SK-N-SH (cell line): ENCODE data around the gene KIF13A. TPM values are rescaled to one million over a fixed set of nuclear protein-coding genes. Genes with fewer than 3 reads are reported as not detected.

ENCODE experiments used
- CTCF ChIA-PET: fragments of 300-600, 350-600 bp; formaldehyde crosslinking; extraction: SDS; loops from one replicate; lab custom pipeline; 2021; lab: Yijun Ruan, JAX
- POLR2A ChIA-PET: fragments of 350-600 bp; sonication (Branson Sonifier 250); formaldehyde crosslinking; extraction: SDS; loops from one replicate; lab custom pipeline; 2020; ENCODE audit warnings: antibody characterized with exemption, inconsistent platforms; lab: Yijun Ruan, JAX
- DNase-seq: peaks from one replicate; pipeline ENCODE4 v3.0.0; 2012
- H2AFZ ChIP-seq: fragments of 200-600 bp; sonication (generic); 2 replicates; pipeline ENCODE4 v1.8.1; 2016; ENCODE audit warnings: antibody characterized with exemption, mild to moderate bottlenecking, low read depth
- H3F3A ChIP-seq: fragments of 200-600 bp; sonication (generic); replicated peaks from 2 replicates; pipeline ENCODE3; 2016; ENCODE audit warnings: antibody characterized with exemption, mild to moderate bottlenecking; ENCODE audit not compliant: insufficient read depth
- H3K27ac ChIP-seq, 2 experiments: fragments of 200-500 bp in 1 of 2; fragments of 200-600 bp in 1 of 2; sonication (Bioruptor generic) in 1 of 2; sonication (generic), shearing (Covaris generic) in 1 of 2; 2 replicates each; pipeline versions ENCODE4 v1.5.1 to v1.6.1; 2014 to 2016; ENCODE audit warnings: low read depth in 2 of 2, inconsistent platforms in 1 of 2, low read length in 1 of 2, mild to moderate bottlenecking in 1 of 2, mixed read lengths in 1 of 2
- H3K27me3 ChIP-seq: fragments of 200-600 bp; sonication (generic), shearing (Covaris generic); 2 replicates; pipeline ENCODE4 v1.6.1; 2016; ENCODE audit warnings: mixed run types; ENCODE audit not compliant: insufficient read depth
- H3K36me3 ChIP-seq, 2 experiments: fragments of 200-500 bp in 1 of 2; fragments of 200-600 bp in 1 of 2; sonication (Bioruptor generic) in 1 of 2; sonication (generic) in 1 of 2; replicated peaks in 1 of 2; 2 replicates each; pipeline versions ENCODE3 to v1.5.1; 2014 to 2016; ENCODE audit warnings: low read length in 1 of 2, mild to moderate bottlenecking in 1 of 2; ENCODE audit not compliant: insufficient read depth in 2 of 2, control insufficient read depth in 1 of 2
- H3K4me1 ChIP-seq, 2 experiments: fragments of 200-500 bp in 1 of 2; fragments of 200-600 bp in 1 of 2; sonication (Bioruptor generic) in 1 of 2; sonication (generic), shearing (Covaris generic) in 1 of 2; 2 replicates each; pipeline versions ENCODE4 v1.5.1 to v1.6.1; 2014 to 2016; ENCODE audit warnings: low read depth in 1 of 2, low read length in 1 of 2, mixed run types in 1 of 2; ENCODE audit not compliant: insufficient read depth in 2 of 2, control insufficient read depth in 1 of 2
- H3K4me2 ChIP-seq: fragments of 200-600 bp; sonication (generic), shearing (Covaris generic); 2 replicates; pipeline ENCODE4 v1.6.1; 2017; ENCODE audit warnings: mixed run types
- H3K4me3 ChIP-seq, 2 experiments: fragments of 200-500 bp in 1 of 2; fragments of 200-600 bp in 1 of 2; sonication (Bioruptor generic) in 1 of 2; sonication (generic), shearing (Covaris generic) in 1 of 2; 2 replicates each; pipeline versions ENCODE4 v1.5.1 to v1.8.1; 2014 to 2016; ENCODE audit warnings: low read depth in 2 of 2, inconsistent platforms in 1 of 2, low read length in 1 of 2, mild to moderate bottlenecking in 1 of 2, mixed read lengths in 1 of 2, moderate library complexity in 1 of 2
- H3K79me2 ChIP-seq: fragments of 200-600 bp; sonication (generic); 2 replicates; pipeline ENCODE4 v1.8.1; 2017; ENCODE audit warnings: mild to moderate bottlenecking; ENCODE audit not compliant: insufficient read depth
- H3K9ac ChIP-seq: fragments of 200-600 bp; sonication (generic); 2 replicates; pipeline ENCODE4 v1.6.1; 2017; ENCODE audit warnings: mixed run types
- H3K9me2 ChIP-seq: fragments of 200-600 bp; sonication (generic); 2 replicates; pipeline ENCODE4 v1.6.1; 2017; ENCODE audit warnings: mixed run types
- H3K9me3 ChIP-seq: fragments of 200-600 bp; sonication (generic); 2 replicates; pipeline ENCODE4 v1.6.1; 2017; ENCODE audit warnings: mixed run types, mild to moderate bottlenecking, moderate library complexity
- H4K20me1 ChIP-seq: fragments of 200-600 bp; sonication (generic); 2 replicates; pipeline ENCODE4 v1.6.1; 2017; ENCODE audit warnings: mild to moderate bottlenecking, mixed run types; ENCODE audit not compliant: insufficient read depth
- FOSL2 ChIP-seq: IDR thresholded peaks from 2 replicates; pipeline ENCODE4 v1.4.0; 2012; ENCODE audit warnings: low read depth, mild to moderate bottlenecking, moderate library complexity, borderline replicate concordance
- FOXM1 ChIP-seq: IDR thresholded peaks from 2 replicates; pipeline ENCODE4 v1.4.0; 2012; ENCODE audit warnings: low read depth, mild to moderate bottlenecking
- JUND ChIP-seq: IDR thresholded peaks from 2 replicates; pipeline ENCODE4 v1.4.0; 2012
- MEF2A ChIP-seq: IDR thresholded peaks from 2 replicates; pipeline ENCODE4 v1.4.0; 2012; ENCODE audit warnings: low read depth, borderline replicate concordance
- RFX5 ChIP-seq: IDR thresholded peaks from 2 replicates; pipeline ENCODE4 v1.6.1; 2012; ENCODE audit warnings: mild to moderate bottlenecking, improper control_type of control experiment, low read length
- RXRA ChIP-seq: IDR thresholded peaks from 2 replicates; pipeline ENCODE4 v1.4.0; 2012; ENCODE audit warnings: low read depth, mild to moderate bottlenecking, borderline replicate concordance
- SIN3A ChIP-seq: IDR thresholded peaks from 2 replicates; pipeline ENCODE4 v1.6.1; 2012; ENCODE audit warnings: low read depth, mild to moderate bottlenecking, low read length, moderate library complexity, borderline replicate concordance
- YY1 ChIP-seq: IDR thresholded peaks from 2 replicates; pipeline ENCODE4 v1.4.0; 2012; ENCODE audit warnings: low read depth, mild to moderate bottlenecking
- polyA plus RNA-seq, 3 experiments: library from polyadenylated mRNA; depleted of rRNA; stranded (reverse); fragments of >200 nt; gene quantifications; 2 replicates each; pipeline ENCODE4 v1.2.3, GENCODE V29; 2012
- TF ChIP-seq, protein P1 (sequence below): IDR thresholded peaks from 2 replicates; pipeline ENCODE4 v1.6.1; 2012; ENCODE audit warnings: mild to moderate bottlenecking, low read depth, low read length, moderate library complexity
- TF ChIP-seq, protein P2 (sequence below): fragments of 150-350 bp; IDR thresholded peaks from 2 replicates; pipeline ENCODE4 v1.6.1; 2017; ENCODE audit warnings: antibody characterized with exemption, low read length, low read depth, borderline replicate concordance
- TF ChIP-seq, protein P3 (sequence below): IDR thresholded peaks from 2 replicates; pipeline ENCODE4; 2012
- TF ChIP-seq, protein P4 (sequence below): IDR thresholded peaks from 2 replicates; pipeline ENCODE4 v1.4.0; 2012; ENCODE audit warnings: low read depth, borderline replicate concordance
- TF ChIP-seq, protein P5 (sequence below): fragments of 150-350 bp; IDR thresholded peaks from 2 replicates; pipeline ENCODE4 v1.6.1; 2016; ENCODE audit warnings: mild to moderate bottlenecking, low read depth, low read length
- TF ChIP-seq, protein P6 (sequence below): fragments of 200-600 bp; sonication (generic); IDR thresholded peaks from 2 replicates; pipeline ENCODE4 v1.6.1; 2017; ENCODE audit warnings: antibody characterized with exemption, mild to moderate bottlenecking, moderate library complexity

Gene KIF13A
- polyA plus RNA-seq, 1 of the 3 experiments (the other 2 are of a cell fraction) = 18.2 TPM

DNA sequence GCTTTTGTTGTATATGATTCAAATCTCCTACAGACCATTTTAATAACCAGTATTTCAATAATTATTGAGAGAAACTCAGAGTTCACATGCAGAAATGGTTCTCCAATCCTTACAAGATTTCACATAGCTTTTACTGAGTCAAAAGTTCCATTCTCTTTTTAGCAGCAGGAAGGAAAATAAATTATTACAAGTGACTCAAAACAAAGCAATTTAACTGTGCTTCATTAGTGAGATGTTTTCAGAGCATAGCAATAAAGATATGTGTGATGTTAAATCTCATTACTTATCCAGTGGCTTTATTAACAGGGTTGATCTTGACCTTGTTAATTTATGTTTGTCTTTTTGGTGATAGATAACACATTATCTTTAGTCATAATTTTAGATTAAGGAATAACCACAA lies 22.0 kb downstream of the KIF13A start:
- CTCF ChIA-PET = interaction anchor here (0.6 to 0.9 kb wide), 2 partner anchors 22 to 883 kb away, joined by 3 read pairs; partner anchors contain the start of gene KIF13A
- Histone ChIP-seq H3K36me3 (no peaks in the 10 kb centered on the region), H3K27ac (peak overlapping the region; percentile 39 to 83; a peak in 3 of 4 replicates), H2AFZ (no peak overlapping the region), H3K4me2 (peak overlapping the region; percentile 44; the same call in 1 of the 2 replicates), H3K4me1 (peaks cover 9 to 40% of the 10 kb centered on the region in 2 experiments), H3F3A (peaks cover 53% of the 10 kb centered on the region), H3K27me3 (no peaks in the 10 kb centered on the region), H3K9me3 (no peaks in the 10 kb centered on the region), H4K20me1 (peaks cover 4% of the 10 kb centered on the region; the same call in 1 of the 2 replicates), H3K4me3 (no peak overlapping the region), H3K9ac (peak overlapping the region; percentile 27; the same call in 1 of the 2 replicates), H3K79me2 (peaks cover 95% of the 10 kb centered on the region), H3K9me2 (no peaks in the 10 kb centered on the region)
- TF ChIP-seq, protein P1, sequence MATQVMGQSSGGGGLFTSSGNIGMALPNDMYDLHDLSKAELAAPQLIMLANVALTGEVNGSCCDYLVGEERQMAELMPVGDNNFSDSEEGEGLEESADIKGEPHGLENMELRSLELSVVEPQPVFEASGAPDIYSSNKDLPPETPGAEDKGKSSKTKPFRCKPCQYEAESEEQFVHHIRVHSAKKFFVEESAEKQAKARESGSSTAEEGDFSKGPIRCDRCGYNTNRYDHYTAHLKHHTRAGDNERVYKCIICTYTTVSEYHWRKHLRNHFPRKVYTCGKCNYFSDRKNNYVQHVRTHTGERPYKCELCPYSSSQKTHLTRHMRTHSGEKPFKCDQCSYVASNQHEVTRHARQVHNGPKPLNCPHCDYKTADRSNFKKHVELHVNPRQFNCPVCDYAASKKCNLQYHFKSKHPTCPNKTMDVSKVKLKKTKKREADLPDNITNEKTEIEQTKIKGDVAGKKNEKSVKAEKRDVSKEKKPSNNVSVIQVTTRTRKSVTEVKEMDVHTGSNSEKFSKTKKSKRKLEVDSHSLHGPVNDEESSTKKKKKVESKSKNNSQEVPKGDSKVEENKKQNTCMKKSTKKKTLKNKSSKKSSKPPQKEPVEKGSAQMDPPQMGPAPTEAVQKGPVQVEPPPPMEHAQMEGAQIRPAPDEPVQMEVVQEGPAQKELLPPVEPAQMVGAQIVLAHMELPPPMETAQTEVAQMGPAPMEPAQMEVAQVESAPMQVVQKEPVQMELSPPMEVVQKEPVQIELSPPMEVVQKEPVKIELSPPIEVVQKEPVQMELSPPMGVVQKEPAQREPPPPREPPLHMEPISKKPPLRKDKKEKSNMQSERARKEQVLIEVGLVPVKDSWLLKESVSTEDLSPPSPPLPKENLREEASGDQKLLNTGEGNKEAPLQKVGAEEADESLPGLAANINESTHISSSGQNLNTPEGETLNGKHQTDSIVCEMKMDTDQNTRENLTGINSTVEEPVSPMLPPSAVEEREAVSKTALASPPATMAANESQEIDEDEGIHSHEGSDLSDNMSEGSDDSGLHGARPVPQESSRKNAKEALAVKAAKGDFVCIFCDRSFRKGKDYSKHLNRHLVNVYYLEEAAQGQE = no peak
- TF ChIP-seq RFX5 (no peak), FOXM1 (no peak), FOSL2 (peak; percentile 38; the same call in 1 of the 2 replicates), SIN3A (no peak), MEF2A (no peak), RXRA (no peak), YY1 (no peak), JUND (0 out of 2 replicates have a peak, but pooled peaks have one; percentile 21)
- TF ChIP-seq, protein P2, sequence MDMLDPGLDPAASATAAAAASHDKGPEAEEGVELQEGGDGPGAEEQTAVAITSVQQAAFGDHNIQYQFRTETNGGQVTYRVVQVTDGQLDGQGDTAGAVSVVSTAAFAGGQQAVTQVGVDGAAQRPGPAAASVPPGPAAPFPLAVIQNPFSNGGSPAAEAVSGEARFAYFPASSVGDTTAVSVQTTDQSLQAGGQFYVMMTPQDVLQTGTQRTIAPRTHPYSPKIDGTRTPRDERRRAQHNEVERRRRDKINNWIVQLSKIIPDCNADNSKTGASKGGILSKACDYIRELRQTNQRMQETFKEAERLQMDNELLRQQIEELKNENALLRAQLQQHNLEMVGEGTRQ = no peak
- TF ChIP-seq, protein P3, sequence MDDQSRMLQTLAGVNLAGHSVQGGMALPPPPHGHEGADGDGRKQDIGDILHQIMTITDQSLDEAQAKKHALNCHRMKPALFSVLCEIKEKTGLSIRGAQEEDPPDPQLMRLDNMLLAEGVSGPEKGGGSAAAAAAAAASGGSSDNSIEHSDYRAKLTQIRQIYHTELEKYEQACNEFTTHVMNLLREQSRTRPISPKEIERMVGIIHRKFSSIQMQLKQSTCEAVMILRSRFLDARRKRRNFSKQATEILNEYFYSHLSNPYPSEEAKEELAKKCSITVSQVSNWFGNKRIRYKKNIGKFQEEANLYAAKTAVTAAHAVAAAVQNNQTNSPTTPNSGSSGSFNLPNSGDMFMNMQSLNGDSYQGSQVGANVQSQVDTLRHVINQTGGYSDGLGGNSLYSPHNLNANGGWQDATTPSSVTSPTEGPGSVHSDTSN = peak; percentile 8; the same call in 1 of the 2 replicates
- TF ChIP-seq, protein P4, sequence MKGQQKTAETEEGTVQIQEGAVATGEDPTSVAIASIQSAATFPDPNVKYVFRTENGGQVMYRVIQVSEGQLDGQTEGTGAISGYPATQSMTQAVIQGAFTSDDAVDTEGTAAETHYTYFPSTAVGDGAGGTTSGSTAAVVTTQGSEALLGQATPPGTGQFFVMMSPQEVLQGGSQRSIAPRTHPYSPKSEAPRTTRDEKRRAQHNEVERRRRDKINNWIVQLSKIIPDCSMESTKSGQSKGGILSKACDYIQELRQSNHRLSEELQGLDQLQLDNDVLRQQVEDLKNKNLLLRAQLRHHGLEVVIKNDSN = no peak
- TF ChIP-seq, protein P5, sequence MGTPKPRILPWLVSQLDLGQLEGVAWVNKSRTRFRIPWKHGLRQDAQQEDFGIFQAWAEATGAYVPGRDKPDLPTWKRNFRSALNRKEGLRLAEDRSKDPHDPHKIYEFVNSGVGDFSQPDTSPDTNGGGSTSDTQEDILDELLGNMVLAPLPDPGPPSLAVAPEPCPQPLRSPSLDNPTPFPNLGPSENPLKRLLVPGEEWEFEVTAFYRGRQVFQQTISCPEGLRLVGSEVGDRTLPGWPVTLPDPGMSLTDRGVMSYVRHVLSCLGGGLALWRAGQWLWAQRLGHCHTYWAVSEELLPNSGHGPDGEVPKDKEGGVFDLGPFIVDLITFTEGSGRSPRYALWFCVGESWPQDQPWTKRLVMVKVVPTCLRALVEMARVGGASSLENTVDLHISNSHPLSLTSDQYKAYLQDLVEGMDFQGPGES = no peak
- TF ChIP-seq, protein P6, sequence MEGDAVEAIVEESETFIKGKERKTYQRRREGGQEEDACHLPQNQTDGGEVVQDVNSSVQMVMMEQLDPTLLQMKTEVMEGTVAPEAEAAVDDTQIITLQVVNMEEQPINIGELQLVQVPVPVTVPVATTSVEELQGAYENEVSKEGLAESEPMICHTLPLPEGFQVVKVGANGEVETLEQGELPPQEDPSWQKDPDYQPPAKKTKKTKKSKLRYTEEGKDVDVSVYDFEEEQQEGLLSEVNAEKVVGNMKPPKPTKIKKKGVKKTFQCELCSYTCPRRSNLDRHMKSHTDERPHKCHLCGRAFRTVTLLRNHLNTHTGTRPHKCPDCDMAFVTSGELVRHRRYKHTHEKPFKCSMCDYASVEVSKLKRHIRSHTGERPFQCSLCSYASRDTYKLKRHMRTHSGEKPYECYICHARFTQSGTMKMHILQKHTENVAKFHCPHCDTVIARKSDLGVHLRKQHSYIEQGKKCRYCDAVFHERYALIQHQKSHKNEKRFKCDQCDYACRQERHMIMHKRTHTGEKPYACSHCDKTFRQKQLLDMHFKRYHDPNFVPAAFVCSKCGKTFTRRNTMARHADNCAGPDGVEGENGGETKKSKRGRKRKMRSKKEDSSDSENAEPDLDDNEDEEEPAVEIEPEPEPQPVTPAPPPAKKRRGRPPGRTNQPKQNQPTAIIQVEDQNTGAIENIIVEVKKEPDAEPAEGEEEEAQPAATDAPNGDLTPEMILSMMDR = no peak
- no peak for DNase-seq
- POLR2A ChIA-PET = no interaction called here
